Measurements from ENCODE around the gene ADAT1. TPM values are rescaled to one million over a fixed set of nuclear protein-coding genes. Genes with fewer than 3 reads are reported as not detected.

ADAT1 gene
- total and polyA plus RNA-seq, 2 of the 8 experiments (the other 6 are each of a cell fraction or from before 2014, with no cell fraction given): 30.7 to 44.7 TPM

DNA sequence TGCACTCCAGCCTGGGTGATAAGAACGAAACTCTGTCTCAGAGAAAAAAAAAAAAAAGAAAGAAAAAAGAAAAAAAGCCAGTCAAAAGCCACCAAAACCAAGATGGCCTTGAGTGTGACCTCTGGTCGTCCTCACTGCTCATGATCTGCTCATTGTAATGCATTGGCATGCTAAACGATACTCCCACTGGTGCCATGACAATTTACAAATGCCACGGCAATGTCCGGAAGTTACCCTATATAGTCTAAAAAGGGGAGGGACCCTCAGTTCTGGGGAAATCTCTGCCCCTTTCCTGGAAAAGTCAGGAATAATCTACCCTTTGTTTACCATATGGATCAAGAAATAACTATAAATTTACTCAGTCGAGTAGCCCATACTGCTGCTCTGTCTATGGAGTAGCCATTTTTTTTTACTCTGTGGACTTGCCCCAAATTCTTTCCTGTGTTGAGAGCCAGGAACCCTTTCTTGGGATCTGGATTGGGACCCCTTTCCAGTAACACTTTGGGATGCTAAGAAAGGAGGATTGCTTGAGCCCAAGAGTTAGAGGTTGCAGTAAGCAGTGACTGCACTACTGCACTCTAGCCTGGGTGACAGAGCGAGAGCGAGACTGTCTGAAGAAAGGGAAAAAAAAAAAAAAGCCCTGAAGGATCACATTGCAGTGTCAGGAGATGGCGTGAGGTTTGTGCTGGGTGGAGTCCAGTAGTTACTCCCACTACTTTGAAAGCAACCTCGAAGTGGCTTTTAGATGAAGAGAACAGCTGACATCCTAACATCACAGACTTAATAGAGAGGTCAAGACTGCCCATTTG lies 63.3 kb downstream of the ADAT1 start:
- H2BK20ac ChIP-seq (ENCODE audit: low read length): no peak overlapping the region
- H2BK15ac ChIP-seq (ENCODE audit: low read length): no peak overlapping the region
- H2BK12ac ChIP-seq (ENCODE audit: low read depth, low read length): peak overlapping the region; percentile 46; the same call in 1 of the 2 replicates
- no peak overlapping the region for H4K8ac ChIP-seq (ENCODE audit: extremely low read depth, insufficient read depth, low read length)
- FAIRE-seq: no peak
- H2AFZ ChIP-seq (ENCODE audit: low read length): peak overlapping the region; percentile 79
- no peak overlapping the region for H2BK120ac ChIP-seq (replicated peaks; ENCODE audit: low read depth, low read length)
- no peak for DNase-seq (ENCODE audit: low read depth in 1 of 2, low spot score in 2 of 2)
- peak overlapping the region; percentile 54; the same call in 1 of the 2 replicates for H2BK5ac ChIP-seq (ENCODE audit: low read depth, low read length)
- no peak overlapping the region for H3K56ac ChIP-seq (replicated peaks; ENCODE audit: insufficient read length, low read depth, low read length)
- WGBS, 2 experiments (ENCODE audit: extremely low coverage in 1 of 2, insufficient coverage in 1 of 2, insufficient read length in 1 of 2, insufficient replicate concordance in 2 of 2, low coverage in 1 of 2, low lambda C conversion rate in 2 of 2, missing lambda C conversion rate in 1 of 2): 76% methylated on average over 9 of the region's 10 CpGs; no CpG with 5 or more reads in 1 of the 2 experiments
- H4K5ac ChIP-seq (ENCODE audit: insufficient read length, low read depth, low read length): no peak overlapping the region
- H4K91ac ChIP-seq (replicated peaks; ENCODE audit: insufficient read length, low read length): no peak overlapping the region
- H3K18ac ChIP-seq (ENCODE audit: extremely low read depth, low read length): no peak overlapping the region
- POLR2A ChIA-PET (ENCODE audit: partially characterized antibody): interaction anchor here (1.0 kb wide), 2 partner anchors 9 to 32 kb away, joined by 3 read pairs; no protein-coding TSS in a partner anchor
- H3K27ac ChIP-seq (ENCODE audit: low read depth, low read length): no peak overlapping the region
- no peaks in the 10 kb centered on the region; a peak in 1 of 7 replicates for H3K27me3 ChIP-seq (replicated peaks in 1 of 4; ENCODE audit: control insufficient read depth in 3 of 4, extremely low read depth in 1 of 4, insufficient read depth in 3 of 4, low read length in 3 of 4)
- no peak overlapping the region for H3K4ac ChIP-seq (replicated peaks; ENCODE audit: insufficient read length, low read depth, low read length)
- no peak overlapping the region for H3K4me3 ChIP-seq (ENCODE audit: extremely low read depth in 1 of 4, insufficient read depth in 2 of 4, low read depth in 3 of 4, low read length in 4 of 4)
- H3K14ac ChIP-seq (ENCODE audit: insufficient read length): no peak overlapping the region
- H3K4me1 ChIP-seq (replicated peaks in 1 of 4; ENCODE audit: control insufficient read depth in 3 of 4, insufficient read depth in 4 of 4, low read length in 3 of 4): peaks cover 2 to 5% (median 2%) of the 10 kb centered on the region in 4 experiments; a peak in 4 of 7 replicates
- H3K9me3 ChIP-seq (ENCODE audit: insufficient read depth in 2 of 2, low read depth in 1 of 2, low read length in 1 of 2): no peaks in the 10 kb centered on the region
- H3K36me3 ChIP-seq (ENCODE audit: control insufficient read depth in 2 of 4, insufficient read depth in 4 of 4, low read length in 3 of 4): no peaks in the 10 kb centered on the region
- CTCF ChIA-PET (ENCODE audit: partially characterized antibody): interaction anchor here (0.5 to 9.4 kb wide), 6 partner anchors 9 to 95 kb away, joined by 3 to 96 read pairs (median 4); partner anchors contain the start of gene TMEM170A
- H3K23ac ChIP-seq (ENCODE audit: insufficient read length): no peak overlapping the region
- no peak overlapping the region for H3K9ac ChIP-seq (replicated peaks in 1 of 4; ENCODE audit: extremely low read depth in 1 of 4, low read depth in 3 of 4, low read length in 3 of 4)
- H2AK5ac ChIP-seq (ENCODE audit: low read depth, low read length): no peak overlapping the region
- no peak overlapping the region; a peak in 1 of 4 replicates for H3K4me2 ChIP-seq (ENCODE audit: insufficient read depth in 1 of 2, low read depth in 2 of 2, low read length in 2 of 2)
- H3K79me2 ChIP-seq (ENCODE audit: control insufficient read depth in 1 of 2, insufficient read depth in 2 of 2, low read length in 2 of 2): no peaks in the 10 kb centered on the region
- no peaks in the 10 kb centered on the region for H4K20me1 ChIP-seq (replicated peaks in 1 of 2; ENCODE audit: control insufficient read depth in 1 of 2, insufficient read depth in 2 of 2, low read length in 2 of 2)
- H3K79me1 ChIP-seq (ENCODE audit: low read depth, low read length): no peaks in the 10 kb centered on the region
- peaks cover 8% of the 10 kb centered on the region; the same call in 1 of the 2 replicates for H3K23me2 ChIP-seq (ENCODE audit: low read depth, low read length)
- TF ChIP-seq POLR2A (IDR thresholded peaks at IDR 0.05; ENCODE audit: control extremely low read depth in 1 of 2, low read depth in 2 of 2, low read length in 2 of 2): no peak
- no peak for TF ChIP-seq RNF2 (IDR thresholded peaks at IDR 0.05; ENCODE audit: borderline replicate concordance, low read depth, low read length, missing control alignments, poor library complexity, severe bottlenecking)
- TF ChIP-seq EGR1 (IDR thresholded peaks at IDR 0.05; ENCODE audit: borderline replicate concordance, low read depth, low read length): no peak
- TF ChIP-seq SUZ12 (IDR thresholded peaks at IDR 0.05; ENCODE audit: low read length): no peak
- TF ChIP-seq FOSL1 (IDR thresholded peaks at IDR 0.05; ENCODE audit: insufficient read depth, low read depth, low read length): no peak
- TF ChIP-seq CTBP2 (IDR thresholded peaks at IDR 0.05; ENCODE audit: borderline replicate concordance, insufficient read depth, insufficient read length, low read length): no peak
- no peak for TF ChIP-seq POU5F1 (IDR thresholded peaks at IDR 0.05; ENCODE audit: low read depth, low read length)
- TF ChIP-seq EZH2 (IDR thresholded peaks at IDR 0.05; ENCODE audit: low read depth, low read length, severe bottlenecking): no peak
- TF ChIP-seq ASH2L (IDR thresholded peaks at IDR 0.05; ENCODE audit: low read length): no peak

Data from H1 (cell line).